ENCODE results near the gene PEX10. TPM values are rescaled to one million over a fixed set of nuclear protein-coding genes. Genes with fewer than 3 reads are reported as not detected.
A peak's percentile ranks its signal among the peaks of the same experiment; 100 is the strongest.
"Not testable (repeated sequence)": the region's sequence is repeated elsewhere in the genome, so short reads cannot be mapped to it uniquely, and the experiment has no call there.

PEX10 gene
- polyA plus RNA-seq = 14.8 TPM

DNA sequence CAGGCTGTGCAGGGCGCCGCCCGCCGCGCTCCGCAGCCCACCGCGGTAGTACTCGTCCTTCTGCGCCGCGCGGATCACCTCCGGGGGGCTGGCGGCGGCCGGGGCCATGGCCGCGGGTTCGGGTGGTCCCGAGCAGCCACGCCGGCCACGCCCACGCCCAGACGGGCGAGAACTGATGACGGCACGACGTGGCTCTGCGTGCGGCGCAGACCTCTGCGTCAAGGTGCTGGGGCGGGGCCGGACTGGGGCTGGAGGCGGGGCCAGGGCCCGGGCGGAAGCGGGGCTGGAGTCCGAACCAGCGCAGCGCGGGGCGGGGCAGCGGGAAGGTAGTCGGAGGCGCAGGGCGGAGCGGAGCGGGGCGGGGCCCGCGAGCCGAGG lies at the start of gene PEX10:
Gene PEX10 (minus strand): TSS at position 170 of the 378 bp plus-strand sequence. CDS start 62 bp downstream, at position 108.
- peaks cover 15 to 35% (median 24%) of the 10 kb centered on the region in 3 donors for H3K4me1 Mint-ChIP-seq
- H3K36me3 Mint-ChIP-seq = no peaks in the 10 kb centered on the region
- H3K27me3 Mint-ChIP-seq = peaks cover 7% of the 10 kb centered on the region

DNA sequence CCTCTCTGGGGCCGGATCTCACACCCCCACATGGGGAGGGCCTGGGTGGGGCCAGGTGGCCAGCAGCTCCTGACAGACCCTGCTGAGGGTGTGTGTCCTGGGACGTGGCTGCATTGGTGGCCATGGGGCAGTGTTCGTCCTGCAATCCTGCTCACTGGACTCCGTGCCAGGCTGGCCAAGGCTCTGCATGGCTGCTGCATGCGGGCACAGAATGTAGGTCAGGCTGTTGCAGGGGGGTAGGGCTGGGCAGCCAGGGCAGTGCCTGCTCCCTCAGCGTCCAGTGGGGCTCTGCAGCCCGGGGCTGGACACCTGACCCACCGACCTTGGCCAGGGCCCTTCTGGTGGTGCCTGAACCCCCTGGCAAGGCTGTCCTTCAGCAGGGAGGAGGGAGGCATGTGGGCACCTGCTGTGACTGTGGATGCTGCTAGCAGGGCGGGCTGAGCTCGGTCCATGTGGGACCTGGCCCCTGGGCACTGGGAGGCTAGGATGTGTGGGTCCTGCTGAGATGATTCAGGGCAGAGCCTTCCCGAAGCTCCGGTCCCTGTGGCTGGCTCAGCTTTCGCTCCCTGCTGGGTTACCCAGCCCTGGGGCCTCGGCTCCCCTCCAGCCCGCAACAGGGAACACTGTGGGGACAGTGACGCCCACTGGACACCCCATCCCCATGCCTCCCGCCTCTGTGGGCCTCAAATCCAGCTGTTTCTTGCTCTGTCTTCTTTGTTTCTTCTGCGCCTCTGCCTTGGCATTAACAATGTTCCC lies 48.8 kb upstream of the PEX10 start:
- Mint-ChIP-seq H3K27ac (no peak overlapping the region), H3K4me3 (no peak overlapping the region), H3K4me1 (peaks cover 0 to 5% (median 0%) of the 10 kb centered on the region in 3 donors), H3K9me3 (no peaks in the 10 kb centered on the region), H3K27me3 (peaks cover 10% of the 10 kb centered on the region), H3K36me3 (no peaks in the 10 kb centered on the region)

More for the DNA sequence above, at the start of gene PEX10:
- Mint-ChIP-seq H3K4me3 (peak within 1 kb of the TSS; percentile 83 to 97 (median 93)), H3K27ac (peak within 1 kb of the TSS in 2 of 3 donors; percentile 80 to 95), H3K9me3 (no peaks in the 10 kb centered on the region)

DNA sequence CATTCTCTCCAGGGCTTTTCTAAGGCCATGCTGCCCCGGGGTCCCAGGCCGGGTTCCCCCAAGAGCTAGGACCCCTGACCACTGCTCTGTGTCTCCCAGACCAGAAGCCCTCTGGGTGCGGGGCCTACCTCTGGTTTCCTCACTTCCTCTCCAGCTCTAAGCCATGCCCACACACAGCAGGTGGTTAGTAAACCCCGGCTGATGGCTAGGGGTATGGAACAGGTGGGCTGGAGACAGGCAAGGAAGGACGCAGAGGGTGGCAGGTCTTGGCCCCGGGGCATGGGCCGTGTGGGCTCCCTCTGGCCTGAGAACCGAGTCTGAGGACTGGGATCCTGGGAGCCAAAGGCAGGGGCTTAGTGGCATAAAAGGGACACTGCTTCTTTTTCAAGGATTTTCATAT lies 47.8 kb upstream of the PEX10 start:
- peaks cover 0 to 5% (median 2%) of the 10 kb centered on the region in 3 donors for H3K4me1 Mint-ChIP-seq
- H3K27me3 Mint-ChIP-seq = peaks cover 13% of the 10 kb centered on the region
- no peak overlapping the region for H3K27ac Mint-ChIP-seq
- H3K9me3 Mint-ChIP-seq = no peaks in the 10 kb centered on the region
- no peak overlapping the region for H3K4me3 Mint-ChIP-seq
- H3K36me3 Mint-ChIP-seq = no peaks in the 10 kb centered on the region

DNA sequence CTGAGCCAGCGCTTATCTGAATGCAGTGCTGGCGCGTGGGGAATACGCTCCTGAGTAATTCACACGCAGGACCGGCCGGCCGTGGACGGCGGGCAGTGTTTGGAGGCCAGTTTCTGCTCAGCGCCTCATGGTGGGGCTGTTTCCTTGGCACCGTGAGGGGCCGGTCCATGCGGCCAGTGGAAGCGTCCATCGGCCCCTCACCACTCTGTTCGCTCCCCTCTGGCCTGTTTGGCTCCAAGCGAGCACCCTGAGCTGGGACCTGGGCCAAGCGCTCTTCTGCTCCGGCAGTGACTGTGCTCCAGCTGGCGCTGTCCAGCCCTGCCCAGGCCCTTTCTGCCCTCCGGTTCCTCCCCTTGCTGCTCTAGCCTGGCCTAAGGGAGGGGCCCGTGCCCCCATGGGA lies 47.4 kb upstream of the PEX10 start:
- peaks cover 13% of the 10 kb centered on the region for H3K27me3 Mint-ChIP-seq
- H3K4me3 Mint-ChIP-seq = no peak overlapping the region
- no peaks in the 10 kb centered on the region for H3K9me3 Mint-ChIP-seq
- no peak overlapping the region for H3K27ac Mint-ChIP-seq
- H3K4me1 Mint-ChIP-seq = peaks cover 0 to 5% (median 2%) of the 10 kb centered on the region in 3 donors
- H3K36me3 Mint-ChIP-seq = no peaks in the 10 kb centered on the region

DNA sequence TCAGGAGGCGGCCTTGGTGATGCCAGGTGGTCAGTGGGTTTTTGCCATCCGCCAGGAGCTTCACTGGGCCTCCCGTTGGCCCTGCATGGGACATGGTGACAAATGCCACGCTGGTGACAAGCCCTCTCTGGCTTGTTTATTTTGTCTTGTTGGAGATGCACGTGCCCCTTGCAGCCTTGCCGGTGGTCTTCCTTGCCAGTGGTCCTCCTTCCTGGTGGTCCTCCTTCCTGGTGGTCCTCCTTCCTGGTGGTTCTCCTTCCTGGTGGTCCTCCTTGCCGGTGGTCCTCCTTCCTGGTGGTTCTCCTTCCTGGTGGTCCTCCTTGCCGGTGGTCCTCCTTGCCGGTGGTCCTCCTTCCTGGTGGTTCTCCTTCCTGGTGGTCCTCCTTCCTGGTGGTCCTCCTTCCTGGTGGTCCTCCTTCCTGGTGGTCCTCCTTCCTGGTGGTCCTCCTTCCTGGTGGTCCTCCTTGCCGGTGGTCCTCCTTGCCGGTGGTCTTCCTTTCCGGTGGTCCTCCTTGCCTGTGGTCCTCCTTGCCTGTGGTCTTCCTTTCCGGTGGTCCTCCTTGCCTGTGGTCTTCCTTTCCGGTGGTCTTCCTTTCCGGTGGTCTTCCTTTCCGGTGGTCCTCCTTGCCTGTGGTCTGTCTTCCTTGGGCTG lies 46.9 kb upstream of the PEX10 start:
- not testable (repeated sequence) for H3K4me1 Mint-ChIP-seq, H3K36me3 Mint-ChIP-seq, H3K4me3 Mint-ChIP-seq, H3K27ac Mint-ChIP-seq, H3K9me3 Mint-ChIP-seq
- H3K27me3 Mint-ChIP-seq = peaks cover 12% of the 10 kb centered on the region

DNA sequence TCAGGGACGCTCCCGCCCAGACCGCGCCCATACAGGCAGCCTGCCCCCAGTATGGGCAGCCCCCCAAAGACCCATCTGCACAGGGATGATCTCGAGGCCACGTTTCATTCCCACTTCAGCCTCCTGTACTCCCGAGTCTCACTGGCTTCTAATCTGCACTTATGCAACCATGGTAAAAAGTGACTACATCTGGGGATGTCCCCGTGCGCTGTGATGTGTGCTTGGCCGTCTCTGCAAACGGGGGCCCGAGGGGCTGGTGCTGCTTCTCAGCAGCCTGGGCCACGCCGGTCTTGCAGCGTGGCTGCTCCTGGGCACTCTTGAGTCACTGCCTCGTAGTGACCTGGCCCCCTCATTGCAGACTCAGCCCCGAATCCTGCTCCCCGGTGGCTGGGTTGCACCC lies 46.3 kb upstream of the PEX10 start:
- H3K36me3 Mint-ChIP-seq = no peaks in the 10 kb centered on the region
- no peak overlapping the region for H3K4me3 Mint-ChIP-seq
- H3K27me3 Mint-ChIP-seq = peaks cover 10% of the 10 kb centered on the region
- peaks cover 0 to 2% (median 0%) of the 10 kb centered on the region in 3 donors for H3K4me1 Mint-ChIP-seq
- no peak overlapping the region for H3K27ac Mint-ChIP-seq
- H3K9me3 Mint-ChIP-seq = no peaks in the 10 kb centered on the region

DNA sequence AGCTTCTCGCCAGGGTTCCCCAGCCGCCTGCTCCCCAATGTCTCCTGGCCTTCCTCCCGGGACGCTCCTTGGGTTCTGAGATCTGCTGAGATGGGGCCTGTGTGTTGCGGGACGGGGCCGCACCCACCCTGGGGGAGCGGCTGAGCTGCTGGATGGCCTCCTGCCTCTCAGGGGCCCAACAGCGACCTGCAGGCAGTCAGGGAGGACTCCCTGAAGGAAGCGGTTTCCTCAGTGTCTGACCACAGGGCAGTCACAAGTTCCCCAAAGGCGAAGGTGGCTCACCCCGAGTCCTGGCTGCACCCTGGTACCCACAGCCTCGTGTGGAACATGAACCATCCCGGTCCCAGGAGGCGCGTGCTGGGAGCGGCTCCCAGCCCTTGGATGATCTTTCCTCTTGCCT lies 45.1 kb upstream of the PEX10 start:
- H3K27me3 Mint-ChIP-seq = peaks cover 7% of the 10 kb centered on the region
- no peaks in the 10 kb centered on the region for H3K36me3 Mint-ChIP-seq
- H3K4me1 Mint-ChIP-seq = peaks cover 0 to 2% (median 0%) of the 10 kb centered on the region in 3 donors
- H3K27ac Mint-ChIP-seq = no peak overlapping the region
- no peak overlapping the region for H3K4me3 Mint-ChIP-seq
- H3K9me3 Mint-ChIP-seq = no peaks in the 10 kb centered on the region

DNA sequence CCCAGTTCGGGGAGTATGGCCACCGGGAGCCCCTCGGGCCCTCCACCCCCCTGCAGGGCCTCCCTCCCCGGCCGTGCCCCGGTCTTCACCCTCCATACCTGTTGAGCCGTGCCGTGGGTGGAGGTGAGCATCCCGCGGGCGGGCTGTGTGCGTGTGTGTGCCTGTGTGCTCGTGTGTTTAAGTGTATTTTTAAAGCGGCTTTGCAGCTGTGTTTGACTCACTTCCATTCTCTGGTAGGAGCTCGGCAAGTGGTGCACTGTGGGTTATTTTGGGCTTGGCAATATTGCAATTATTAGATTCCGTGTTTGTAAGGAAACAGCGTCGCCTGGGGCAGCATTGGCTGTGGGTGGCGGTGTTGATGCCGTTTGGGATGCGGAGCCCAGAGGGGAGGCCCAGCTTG lies 43.4 kb upstream of the PEX10 start:
- Mint-ChIP-seq H3K9me3 (no peaks in the 10 kb centered on the region), H3K4me1 (peaks cover 0 to 2% (median 0%) of the 10 kb centered on the region in 3 donors), H3K27me3 (peaks cover 5% of the 10 kb centered on the region), H3K4me3 (no peak overlapping the region), H3K27ac (no peak overlapping the region), H3K36me3 (no peaks in the 10 kb centered on the region)

DNA sequence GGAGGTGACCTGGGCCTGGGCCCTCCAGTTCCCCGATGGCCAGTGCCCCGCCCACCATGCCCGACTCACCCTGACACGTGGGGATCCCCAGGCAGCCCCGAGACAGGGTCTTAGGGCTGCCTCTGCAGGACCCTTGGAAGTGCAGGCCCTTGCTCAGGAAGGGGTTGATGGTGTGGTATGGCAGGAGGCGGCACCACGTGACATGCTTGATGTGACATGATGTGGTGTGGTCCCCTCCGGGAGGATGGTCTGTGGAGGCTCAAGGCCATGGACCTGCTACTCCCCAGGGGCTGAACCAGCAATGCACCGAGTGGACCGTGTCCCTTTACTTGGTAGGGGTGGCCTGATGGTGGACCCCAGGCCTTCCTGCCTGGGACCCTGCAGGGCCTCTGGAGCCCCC lies 41.9 kb upstream of the PEX10 start:
- H3K9me3 Mint-ChIP-seq = no peaks in the 10 kb centered on the region
- H3K27ac Mint-ChIP-seq = no peak overlapping the region
- no peak overlapping the region for H3K4me3 Mint-ChIP-seq
- no peaks in the 10 kb centered on the region for H3K36me3 Mint-ChIP-seq
- H3K4me1 Mint-ChIP-seq = peaks cover 0 to 2% (median 0%) of the 10 kb centered on the region in 3 donors
- peaks cover 3% of the 10 kb centered on the region for H3K27me3 Mint-ChIP-seq

DNA sequence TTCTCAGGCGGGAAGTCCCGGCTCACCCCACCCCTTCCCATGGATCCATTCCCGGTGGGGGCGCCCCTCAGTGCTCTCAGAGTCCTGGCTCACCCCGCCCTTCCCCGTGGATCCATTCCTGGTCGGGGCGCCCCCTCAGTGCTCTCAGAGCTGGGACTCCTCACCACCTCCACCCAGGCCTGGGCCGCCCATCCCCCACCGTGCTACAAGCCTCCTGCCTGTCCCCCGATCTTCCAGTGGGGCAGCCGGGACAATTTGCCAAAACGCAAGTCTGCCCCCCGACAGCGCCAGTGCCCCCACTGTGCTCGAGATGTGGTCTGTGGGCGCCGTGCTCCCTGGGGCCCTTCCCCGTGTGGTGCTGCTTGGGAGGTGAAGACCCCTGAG lies 40.6 kb upstream of the PEX10 start:
- no peak overlapping the region for H3K27ac Mint-ChIP-seq
- H3K4me3 Mint-ChIP-seq = no peak overlapping the region
- H3K4me1 Mint-ChIP-seq = peaks cover 0 to 2% (median 0%) of the 10 kb centered on the region in 3 donors
- peaks cover 0 to 2% (median 0%) of the 10 kb centered on the region in 3 donors for H3K9me3 Mint-ChIP-seq
- H3K27me3 Mint-ChIP-seq = peaks cover 6% of the 10 kb centered on the region
- no peaks in the 10 kb centered on the region for H3K36me3 Mint-ChIP-seq

DNA sequence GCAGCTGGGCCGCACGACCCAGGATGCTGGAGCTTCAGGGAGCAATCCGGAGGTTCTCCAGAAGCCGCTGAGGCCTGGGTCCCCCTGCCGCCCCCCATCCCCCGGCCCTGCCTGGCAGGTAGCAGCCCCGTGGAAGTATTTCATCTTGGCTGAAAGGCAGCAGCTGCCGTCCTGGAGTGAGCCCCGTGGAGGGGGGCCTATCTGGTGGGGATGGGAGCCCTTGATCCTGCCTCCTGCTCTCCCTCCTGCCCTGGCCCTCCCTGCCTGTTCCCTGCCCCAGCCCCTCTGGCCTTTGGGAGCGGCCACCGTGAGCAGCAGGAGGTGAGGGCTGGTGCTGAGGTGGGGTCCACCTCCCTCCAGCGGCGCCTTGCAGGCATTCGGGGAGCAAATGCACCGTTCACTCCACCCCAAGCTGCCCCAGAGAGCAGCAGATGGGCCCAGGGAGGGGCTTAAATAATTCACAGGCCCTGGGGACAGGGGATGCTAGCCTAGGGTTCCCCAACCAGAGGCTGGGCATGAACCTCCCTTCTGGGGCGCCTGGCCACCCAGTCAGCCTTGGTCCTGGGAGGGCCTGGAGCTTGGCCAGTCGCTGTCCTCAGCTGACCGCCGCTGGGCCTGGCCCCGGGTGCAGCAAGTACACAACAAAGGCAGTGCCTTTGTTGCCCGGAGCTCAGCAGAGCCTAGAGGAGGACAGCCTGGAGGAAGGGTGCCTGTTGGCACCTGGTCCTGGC lies 40.0 kb upstream of the PEX10 start:
- Mint-ChIP-seq H3K36me3 (no peaks in the 10 kb centered on the region), H3K27me3 (peaks cover 6% of the 10 kb centered on the region), H3K4me1 (peaks cover 0 to 2% (median 0%) of the 10 kb centered on the region in 3 donors), H3K4me3 (no peak overlapping the region), H3K27ac (no peak overlapping the region), H3K9me3 (peaks cover 0 to 2% (median 0%) of the 10 kb centered on the region in 3 donors)

DNA sequence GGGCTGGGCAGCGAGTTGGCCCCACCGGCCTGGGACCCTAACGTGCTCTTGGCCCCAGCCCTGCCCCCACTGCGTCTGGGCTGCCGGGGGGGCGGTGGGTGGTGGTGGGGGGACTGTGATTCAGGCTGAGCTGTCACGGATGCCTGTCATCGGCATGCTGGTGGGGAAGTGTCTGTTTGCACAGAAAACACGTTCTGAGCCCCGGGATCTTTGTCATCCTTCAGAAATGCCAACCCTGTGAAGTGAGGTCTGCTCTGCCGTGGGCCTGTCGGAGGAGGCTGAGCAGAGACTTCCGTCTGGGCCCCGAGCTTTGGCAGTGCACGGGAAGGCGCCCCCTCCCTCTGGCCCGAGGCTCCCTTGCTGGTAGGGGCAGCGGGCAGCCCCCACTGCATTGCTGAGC lies 39.4 kb upstream of the PEX10 start:
- Mint-ChIP-seq H3K36me3 (no peaks in the 10 kb centered on the region), H3K27ac (no peak overlapping the region), H3K4me1 (peaks cover 0 to 2% (median 0%) of the 10 kb centered on the region in 3 donors), H3K9me3 (peaks cover 0 to 2% (median 0%) of the 10 kb centered on the region in 3 donors), H3K4me3 (no peak overlapping the region), H3K27me3 (peaks cover 6% of the 10 kb centered on the region)

DNA sequence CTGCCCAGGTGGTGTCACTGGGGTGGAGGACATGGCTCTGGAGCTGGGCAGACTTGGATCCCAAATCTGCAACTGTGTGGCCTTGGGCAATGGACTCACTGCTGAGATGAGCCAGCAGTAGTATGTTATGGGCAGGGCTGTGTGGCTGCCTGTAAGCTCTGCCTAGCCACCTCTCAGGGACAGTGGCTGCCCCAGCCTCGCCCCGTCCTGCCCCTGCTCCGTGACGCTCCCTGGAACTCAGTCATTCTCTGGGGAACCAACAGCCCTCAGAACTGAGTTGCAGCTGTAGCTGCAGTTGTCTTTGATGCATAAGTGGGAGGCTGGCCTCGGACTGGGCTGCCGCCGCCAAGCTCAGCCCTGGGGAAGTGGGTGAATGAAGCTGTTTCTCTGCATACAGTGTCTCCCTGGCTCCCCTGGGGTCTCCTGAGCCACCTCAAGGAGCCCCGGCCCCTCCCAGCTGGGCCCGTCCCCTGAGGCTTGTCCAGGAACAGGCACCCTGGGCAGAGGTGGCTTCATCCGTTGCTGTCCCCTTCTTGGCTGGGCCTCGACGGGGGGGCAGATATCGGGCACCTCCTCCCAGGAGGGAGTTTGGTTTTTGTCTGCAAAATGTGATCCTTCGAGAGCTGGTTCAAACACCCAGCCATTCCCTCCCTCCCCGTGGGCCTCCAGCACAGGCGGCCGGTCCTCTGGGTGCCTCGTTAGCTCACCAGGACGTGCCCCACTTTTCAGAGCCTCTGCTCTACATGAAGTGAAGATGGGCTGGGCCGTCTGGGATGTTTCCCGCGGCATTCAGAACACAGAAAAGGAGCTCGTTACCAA lies 37.5 kb upstream of the PEX10 start:
- Mint-ChIP-seq H3K36me3 (no peaks in the 10 kb centered on the region), H3K4me3 (no peak overlapping the region), H3K4me1 (no peaks in the 10 kb centered on the region)

DNA sequence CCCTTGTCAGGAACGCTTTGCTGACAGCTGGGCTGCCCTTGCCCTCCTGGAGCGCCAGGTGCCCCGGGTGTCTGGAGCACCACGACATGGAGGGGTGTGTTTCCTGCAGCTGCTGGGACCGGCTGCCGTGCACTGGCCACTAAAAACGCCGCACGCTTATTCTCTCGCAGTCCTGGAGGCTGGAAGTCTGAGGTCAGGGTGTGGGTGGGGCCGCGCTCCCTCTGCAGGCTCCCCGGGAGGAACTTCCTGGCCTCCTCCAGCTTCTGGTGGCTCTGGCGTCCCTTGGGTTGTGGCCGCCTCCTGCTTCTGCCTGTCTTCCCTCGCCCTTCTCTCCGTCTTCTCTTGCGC lies 35.7 kb upstream of the PEX10 start:
- no peak overlapping the region for H3K4me3 Mint-ChIP-seq
- no peak overlapping the region for H3K27ac Mint-ChIP-seq
- no peaks in the 10 kb centered on the region for H3K4me1 Mint-ChIP-seq
- H3K9me3 Mint-ChIP-seq = peaks cover 0 to 2% (median 0%) of the 10 kb centered on the region in 3 donors
- H3K36me3 Mint-ChIP-seq = no peaks in the 10 kb centered on the region
- H3K27me3 Mint-ChIP-seq = peaks cover 9% of the 10 kb centered on the region

More for the DNA sequence above, 37.5 kb upstream of the PEX10 start:
- H3K27ac Mint-ChIP-seq = no peak overlapping the region
- H3K27me3 Mint-ChIP-seq = peaks cover 9% of the 10 kb centered on the region
- peaks cover 0 to 2% (median 0%) of the 10 kb centered on the region in 3 donors for H3K9me3 Mint-ChIP-seq

Measured in IgD-negative memory B cell (primary cell).